ENCODE results near the gene ALAD.
"Not testable (repeated sequence)": the region's sequence is repeated elsewhere in the genome, so short reads cannot be mapped to it uniquely, and the experiment has no call there.

The ALAD gene

DNA sequence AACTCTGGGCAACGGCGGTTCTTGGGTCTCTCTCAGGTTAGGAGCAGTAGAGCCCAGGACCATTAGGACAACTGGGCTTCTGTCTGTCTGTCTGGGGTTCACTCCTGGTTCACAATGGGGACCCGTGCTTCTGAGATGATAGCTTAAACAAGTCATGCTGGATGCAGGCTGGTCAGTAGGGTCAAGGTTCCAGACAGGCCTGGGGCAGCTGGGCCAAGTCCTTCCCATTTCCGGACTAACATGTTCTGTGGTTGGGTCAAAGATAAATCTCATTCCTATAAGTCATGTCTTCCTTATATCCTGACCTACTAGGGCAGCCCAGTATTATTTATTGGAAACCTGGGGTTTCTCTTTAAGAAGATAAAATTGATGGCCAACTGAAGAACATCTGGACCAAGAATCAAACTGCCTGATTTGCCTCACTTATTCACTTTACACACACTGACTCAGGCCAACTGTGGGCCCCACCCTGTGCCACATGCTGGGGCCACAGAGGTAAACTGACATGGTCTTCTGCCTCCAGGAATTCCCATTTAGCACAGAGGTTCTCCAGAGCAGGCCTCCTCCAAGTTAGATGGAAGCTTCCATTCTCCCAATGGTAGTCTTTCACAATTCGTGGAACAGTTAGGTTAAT lies 32.6 kb downstream of the ALAD start:
- TF ChIP-seq, protein P1, sequence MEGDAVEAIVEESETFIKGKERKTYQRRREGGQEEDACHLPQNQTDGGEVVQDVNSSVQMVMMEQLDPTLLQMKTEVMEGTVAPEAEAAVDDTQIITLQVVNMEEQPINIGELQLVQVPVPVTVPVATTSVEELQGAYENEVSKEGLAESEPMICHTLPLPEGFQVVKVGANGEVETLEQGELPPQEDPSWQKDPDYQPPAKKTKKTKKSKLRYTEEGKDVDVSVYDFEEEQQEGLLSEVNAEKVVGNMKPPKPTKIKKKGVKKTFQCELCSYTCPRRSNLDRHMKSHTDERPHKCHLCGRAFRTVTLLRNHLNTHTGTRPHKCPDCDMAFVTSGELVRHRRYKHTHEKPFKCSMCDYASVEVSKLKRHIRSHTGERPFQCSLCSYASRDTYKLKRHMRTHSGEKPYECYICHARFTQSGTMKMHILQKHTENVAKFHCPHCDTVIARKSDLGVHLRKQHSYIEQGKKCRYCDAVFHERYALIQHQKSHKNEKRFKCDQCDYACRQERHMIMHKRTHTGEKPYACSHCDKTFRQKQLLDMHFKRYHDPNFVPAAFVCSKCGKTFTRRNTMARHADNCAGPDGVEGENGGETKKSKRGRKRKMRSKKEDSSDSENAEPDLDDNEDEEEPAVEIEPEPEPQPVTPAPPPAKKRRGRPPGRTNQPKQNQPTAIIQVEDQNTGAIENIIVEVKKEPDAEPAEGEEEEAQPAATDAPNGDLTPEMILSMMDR (IDR thresholded peaks at IDR 0.05; ENCODE audit: low read depth, low read length, poor library complexity, severe bottlenecking) = no peak
- TF ChIP-seq EZH2phosphoT487 (IDR thresholded peaks at IDR 0.05; ENCODE audit: borderline replicate concordance, low read length) = no peak

DNA sequence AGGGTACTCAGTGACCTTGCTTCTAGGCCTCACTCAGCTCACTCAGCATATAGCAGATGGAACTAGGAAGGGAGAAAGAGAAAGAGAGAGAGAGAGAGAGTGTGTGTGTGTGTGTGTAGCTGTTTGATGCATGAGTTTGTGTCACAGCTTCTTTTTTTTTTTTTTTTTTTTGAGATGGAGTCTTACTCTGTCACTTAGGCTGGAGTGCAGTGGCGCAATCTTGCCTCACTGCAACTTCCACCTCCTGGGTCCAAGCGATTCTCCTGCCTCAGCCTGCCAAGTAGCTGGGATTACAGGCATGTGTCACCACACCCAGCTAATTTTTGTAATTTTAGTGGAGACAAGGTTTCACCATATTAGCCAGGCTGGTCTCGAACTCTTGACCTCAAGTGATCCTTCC lies 35.4 kb downstream of the ALAD start:
- not testable (repeated sequence) for H3F3A ChIP-seq (ENCODE audit: control insufficient read depth, insufficient read depth); H3K79me2 ChIP-seq (ENCODE audit: control insufficient read depth, low read length); H3K27me3 ChIP-seq (ENCODE audit: control insufficient read depth, low read length); H3K9me2 ChIP-seq (replicated peaks; ENCODE audit: control insufficient read depth, low read length); H4K20me1 ChIP-seq (ENCODE audit: control insufficient read depth, insufficient read depth, low read depth, low read length); H3K4me3 ChIP-seq (ENCODE audit: low read length); H3K4me2 ChIP-seq (ENCODE audit: low read length); H3K27ac ChIP-seq (ENCODE audit: low read depth, low read length); H3K36me3 ChIP-seq (ENCODE audit: control insufficient read depth, low read length); H3K9me3 ChIP-seq (ENCODE audit: control insufficient read depth, insufficient read depth, low read length); H3K4me1 ChIP-seq (ENCODE audit: control insufficient read depth, low read length)

More for the DNA sequence above, 32.6 kb downstream of the ALAD start:
- no peak overlapping the region for H3K4me2 ChIP-seq (ENCODE audit: low read length)
- no peak overlapping the region for H3K4me3 ChIP-seq (ENCODE audit: low read length)
- no peaks in the 10 kb centered on the region for H3K9me3 ChIP-seq (ENCODE audit: control insufficient read depth, insufficient read depth, low read length)
- no peaks in the 10 kb centered on the region for H3K79me2 ChIP-seq (ENCODE audit: control insufficient read depth, low read length)
- H3K36me3 ChIP-seq (ENCODE audit: control insufficient read depth, low read length) = peaks cover 10% of the 10 kb centered on the region
- no peaks in the 10 kb centered on the region for H4K20me1 ChIP-seq (ENCODE audit: control insufficient read depth, insufficient read depth, low read depth, low read length)
- no peak overlapping the region for H3K27ac ChIP-seq (ENCODE audit: low read depth, low read length)
- H3K4me1 ChIP-seq (ENCODE audit: control insufficient read depth, low read length) = no peaks in the 10 kb centered on the region
- no peaks in the 10 kb centered on the region for H3K9me2 ChIP-seq (replicated peaks; ENCODE audit: control insufficient read depth, low read length)
- no peaks in the 10 kb centered on the region for H3F3A ChIP-seq (ENCODE audit: control insufficient read depth, insufficient read depth)
- no peaks in the 10 kb centered on the region for H3K27me3 ChIP-seq (ENCODE audit: control insufficient read depth, low read length)

DNA sequence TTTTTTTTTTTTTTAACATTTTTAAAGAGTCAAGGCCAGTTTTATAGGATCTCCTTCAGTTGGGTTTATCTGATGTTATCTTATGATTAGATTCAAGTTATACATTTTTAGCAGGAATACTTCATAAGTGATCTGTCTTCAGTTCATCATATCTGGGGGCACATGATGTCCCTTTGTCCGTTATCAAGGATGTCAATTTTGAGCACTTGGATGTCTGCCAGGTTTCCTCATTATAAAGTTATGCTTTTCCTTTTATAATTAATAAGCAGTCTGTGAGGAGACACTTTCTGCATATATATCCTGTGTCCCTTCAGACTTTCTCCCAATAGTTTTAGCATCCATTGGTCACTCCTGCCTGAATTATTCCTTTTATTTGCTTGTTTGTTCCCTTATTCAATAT lies 36.1 kb downstream of the ALAD start:
- no peaks in the 10 kb centered on the region for H4K20me1 ChIP-seq (ENCODE audit: control insufficient read depth, insufficient read depth, low read depth, low read length)
- no peaks in the 10 kb centered on the region for H3K9me2 ChIP-seq (replicated peaks; ENCODE audit: control insufficient read depth, low read length)
- no peak overlapping the region for H3K4me2 ChIP-seq (ENCODE audit: low read length)
- H3K27me3 ChIP-seq (ENCODE audit: control insufficient read depth, low read length) = peaks cover 5% of the 10 kb centered on the region
- no peak for TF ChIP-seq EZH2phosphoT487 (IDR thresholded peaks at IDR 0.05; ENCODE audit: borderline replicate concordance, low read length)
- TF ChIP-seq, protein P1 (IDR thresholded peaks at IDR 0.05; ENCODE audit: low read depth, low read length, poor library complexity, severe bottlenecking) = no peak
- no peaks in the 10 kb centered on the region for H3K9me3 ChIP-seq (ENCODE audit: control insufficient read depth, insufficient read depth, low read length)
- no peaks in the 10 kb centered on the region for H3K79me2 ChIP-seq (ENCODE audit: control insufficient read depth, low read length)
- H3K27ac ChIP-seq (ENCODE audit: low read depth, low read length) = no peak overlapping the region
- no peak overlapping the region for H3K4me3 ChIP-seq (ENCODE audit: low read length)
- H3F3A ChIP-seq (ENCODE audit: control insufficient read depth, insufficient read depth) = no peaks in the 10 kb centered on the region
- no peaks in the 10 kb centered on the region for H3K4me1 ChIP-seq (ENCODE audit: control insufficient read depth, low read length)
- H3K36me3 ChIP-seq (ENCODE audit: control insufficient read depth, low read length) = no peaks in the 10 kb centered on the region

DNA sequence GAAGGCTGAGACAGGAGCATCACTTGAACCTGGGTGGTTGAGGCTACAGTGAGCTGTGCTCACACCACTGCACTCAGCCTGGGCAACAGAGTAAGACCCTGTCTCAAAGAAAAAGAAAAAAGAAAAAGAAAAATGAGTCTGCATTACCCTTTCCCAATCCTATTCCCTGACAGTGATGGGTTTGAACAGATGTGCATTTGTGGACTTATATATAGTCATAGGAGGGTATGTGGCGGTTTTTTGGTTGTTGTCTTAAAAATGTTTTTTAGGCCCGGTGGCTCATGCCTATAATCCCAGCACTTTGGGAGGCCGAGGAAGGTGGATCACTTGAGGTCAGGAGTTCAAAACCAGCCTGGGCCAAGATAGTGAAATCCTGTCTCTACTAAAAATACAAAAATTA lies 37.7 kb downstream of the ALAD start:
- no peak overlapping the region for H3K27ac ChIP-seq (ENCODE audit: low read depth, low read length)
- no peak overlapping the region for H3K4me3 ChIP-seq (ENCODE audit: low read length)
- no peak overlapping the region for H3K4me2 ChIP-seq (ENCODE audit: low read length)
- no peaks in the 10 kb centered on the region for H3F3A ChIP-seq (ENCODE audit: control insufficient read depth, insufficient read depth)
- H3K4me1 ChIP-seq (ENCODE audit: control insufficient read depth, low read length) = no peaks in the 10 kb centered on the region
- H3K36me3 ChIP-seq (ENCODE audit: control insufficient read depth, low read length) = no peaks in the 10 kb centered on the region
- no peaks in the 10 kb centered on the region for H3K9me2 ChIP-seq (replicated peaks; ENCODE audit: control insufficient read depth, low read length)
- H3K27me3 ChIP-seq (ENCODE audit: control insufficient read depth, low read length) = peaks cover 9% of the 10 kb centered on the region
- no peaks in the 10 kb centered on the region for H3K9me3 ChIP-seq (ENCODE audit: control insufficient read depth, insufficient read depth, low read length)
- H4K20me1 ChIP-seq (ENCODE audit: control insufficient read depth, insufficient read depth, low read depth, low read length) = no peaks in the 10 kb centered on the region
- TF ChIP-seq, protein P1 (IDR thresholded peaks at IDR 0.05; ENCODE audit: low read depth, low read length, poor library complexity, severe bottlenecking) = no peak
- no peak for TF ChIP-seq EZH2phosphoT487 (IDR thresholded peaks at IDR 0.05; ENCODE audit: borderline replicate concordance, low read length)
- H3K79me2 ChIP-seq (ENCODE audit: control insufficient read depth, low read length) = no peaks in the 10 kb centered on the region

Measured in DOHH2 (cell line).